ENCODE measurements around the gene GADL1. TPM values are rescaled to one million over a fixed set of nuclear protein-coding genes. Genes with fewer than 3 reads are reported as not detected.

GADL1 gene
- total RNA-seq, 1 donor from 2014 or later: 25.1 TPM

DNA sequence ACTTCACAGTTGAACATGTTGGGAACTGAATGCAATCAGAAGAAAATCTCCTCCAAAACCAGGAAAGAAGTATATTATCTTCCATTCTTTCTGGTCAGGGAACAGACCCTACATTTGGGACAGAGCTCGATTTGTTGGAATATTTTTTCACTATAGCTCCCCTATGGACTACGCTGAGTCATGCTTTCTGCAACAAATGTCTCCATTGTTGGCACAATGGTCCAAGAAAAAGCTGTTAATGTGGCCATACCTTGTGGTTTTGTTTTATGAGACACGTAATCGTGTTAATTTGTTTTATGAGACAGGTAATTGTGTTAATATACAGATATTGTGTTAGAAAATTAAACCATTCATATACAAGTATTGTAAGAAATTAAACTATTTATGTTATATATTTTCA, 186.6 kb downstream of the GADL1 start:
- H3K9ac ChIP-seq (ENCODE audit: low read depth in 1 of 3, low read length in 3 of 3): no peak overlapping the region
- no peak overlapping the region for H3K27ac ChIP-seq (ENCODE audit: low read depth, low read length)
- H3K4me3 ChIP-seq (ENCODE audit: low read length in 3 of 3): no peak overlapping the region
- no peaks in the 10 kb centered on the region for H3K27me3 ChIP-seq (ENCODE audit: control insufficient read depth in 3 of 3, insufficient read depth in 3 of 3, low read length in 3 of 3)
- no peaks in the 10 kb centered on the region for H3K36me3 ChIP-seq (ENCODE audit: control insufficient read depth in 3 of 3, insufficient read depth in 3 of 3, low read length in 3 of 3)
- H3K9me3 ChIP-seq (ENCODE audit: control insufficient read depth in 3 of 3, low read length in 3 of 3): no peaks in the 10 kb centered on the region
- H3K4me1 ChIP-seq (ENCODE audit: control insufficient read depth in 3 of 3, insufficient read depth in 3 of 3, low read length in 3 of 3): peaks cover 0 to 2% (median 0%) of the 10 kb centered on the region in 3 donors

DNA sequence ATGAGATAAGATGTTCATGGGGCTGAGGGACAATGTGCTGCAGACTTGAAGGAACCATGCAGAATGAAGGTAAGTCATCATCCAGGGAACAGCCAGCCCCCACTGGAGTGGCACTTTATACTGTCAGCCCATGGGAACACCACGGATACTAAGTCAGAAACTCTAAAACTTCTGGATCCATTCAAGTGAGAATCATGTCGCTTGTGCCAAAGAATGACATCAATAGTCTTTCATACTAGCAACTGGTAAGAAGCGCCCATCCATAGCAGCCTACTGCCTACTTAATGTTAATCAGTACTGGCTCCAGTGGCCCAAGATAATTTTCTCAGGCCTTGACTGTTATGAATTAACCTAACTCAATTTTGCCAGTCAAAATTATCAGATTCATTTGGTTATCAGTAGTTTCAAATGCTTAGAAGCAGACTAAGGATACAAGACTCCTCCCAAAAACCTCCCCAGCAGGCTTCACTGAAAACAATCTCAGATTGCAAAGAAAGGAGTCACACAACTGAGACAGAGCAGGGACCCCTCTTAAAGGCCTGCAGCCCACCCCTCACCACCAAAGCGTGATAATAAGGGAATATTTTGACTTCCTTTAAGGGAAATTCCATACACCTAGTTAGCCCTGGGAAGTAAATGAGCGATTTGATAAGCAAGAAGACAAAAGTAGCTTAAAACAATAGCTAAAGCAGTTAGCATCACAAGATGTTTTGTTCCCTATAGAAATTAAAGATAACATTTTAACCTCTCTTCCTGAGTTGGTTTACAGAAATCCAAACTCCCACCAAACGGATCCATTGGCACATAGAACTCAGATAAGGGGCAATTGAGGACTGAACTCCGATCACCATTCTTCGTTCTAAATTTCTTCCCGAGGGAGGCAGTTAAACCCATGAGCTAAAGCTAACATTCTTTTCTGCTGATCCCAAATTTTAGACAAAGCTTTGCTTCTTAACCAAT, 189.2 kb downstream of the GADL1 start:
- Histone ChIP-seq H3K4me1 (ENCODE audit: control insufficient read depth in 3 of 3, insufficient read depth in 3 of 3, low read length in 3 of 3) (no peaks in the 10 kb centered on the region), H3K36me3 (ENCODE audit: control insufficient read depth in 3 of 3, insufficient read depth in 3 of 3, low read length in 3 of 3) (no peaks in the 10 kb centered on the region), H3K27ac (ENCODE audit: low read depth, low read length) (no peak overlapping the region), H3K9me3 (ENCODE audit: control insufficient read depth in 3 of 3, low read length in 3 of 3) (no peaks in the 10 kb centered on the region), H3K9ac (ENCODE audit: low read depth in 1 of 3, low read length in 3 of 3) (no peak overlapping the region), H3K27me3 (ENCODE audit: control insufficient read depth in 3 of 3, insufficient read depth in 3 of 3, low read length in 3 of 3) (no peaks in the 10 kb centered on the region), H3K4me3 (ENCODE audit: low read length in 3 of 3) (no peak overlapping the region)

DNA sequence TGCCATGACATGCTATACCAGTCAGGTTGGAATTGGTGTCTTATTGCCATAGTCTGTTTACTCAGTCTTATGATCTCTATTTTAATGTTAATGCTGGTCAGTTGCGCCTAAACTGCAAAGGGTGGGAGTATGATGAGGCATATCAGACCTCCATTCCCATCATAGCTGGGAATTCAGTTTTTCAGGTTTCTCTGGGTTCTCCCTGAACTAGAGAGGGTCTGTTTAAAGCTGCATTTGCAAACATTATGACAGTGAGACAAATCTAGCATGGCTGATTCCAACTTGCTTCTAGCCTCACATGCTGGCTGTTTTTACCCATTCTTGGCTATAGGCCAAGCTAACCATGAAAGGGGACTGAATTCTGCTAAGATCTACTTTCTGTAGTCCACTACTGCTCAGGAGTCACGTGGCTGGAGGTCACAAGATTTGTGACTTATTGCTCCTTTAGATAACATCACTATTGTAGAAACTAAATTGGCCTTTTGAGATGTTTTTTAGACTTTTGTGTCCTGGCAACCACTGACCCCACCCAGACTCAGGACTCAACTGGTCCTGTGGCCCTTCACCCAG, 191.5 kb downstream of the GADL1 start:
- no peak overlapping the region for H3K9ac ChIP-seq (ENCODE audit: low read depth in 1 of 3, low read length in 3 of 3)
- no peaks in the 10 kb centered on the region for H3K27me3 ChIP-seq (ENCODE audit: control insufficient read depth in 3 of 3, insufficient read depth in 3 of 3, low read length in 3 of 3)
- H3K27ac ChIP-seq (ENCODE audit: low read depth, low read length): no peak overlapping the region
- H3K9me3 ChIP-seq (ENCODE audit: control insufficient read depth in 3 of 3, low read length in 3 of 3): no peaks in the 10 kb centered on the region
- no peak overlapping the region for H3K4me3 ChIP-seq (ENCODE audit: low read length in 3 of 3)
- no peaks in the 10 kb centered on the region for H3K4me1 ChIP-seq (ENCODE audit: control insufficient read depth in 3 of 3, insufficient read depth in 3 of 3, low read length in 3 of 3)
- peaks cover 0 to 5% (median 0%) of the 10 kb centered on the region in 3 donors for H3K36me3 ChIP-seq (ENCODE audit: control insufficient read depth in 3 of 3, insufficient read depth in 3 of 3, low read length in 3 of 3)

DNA sequence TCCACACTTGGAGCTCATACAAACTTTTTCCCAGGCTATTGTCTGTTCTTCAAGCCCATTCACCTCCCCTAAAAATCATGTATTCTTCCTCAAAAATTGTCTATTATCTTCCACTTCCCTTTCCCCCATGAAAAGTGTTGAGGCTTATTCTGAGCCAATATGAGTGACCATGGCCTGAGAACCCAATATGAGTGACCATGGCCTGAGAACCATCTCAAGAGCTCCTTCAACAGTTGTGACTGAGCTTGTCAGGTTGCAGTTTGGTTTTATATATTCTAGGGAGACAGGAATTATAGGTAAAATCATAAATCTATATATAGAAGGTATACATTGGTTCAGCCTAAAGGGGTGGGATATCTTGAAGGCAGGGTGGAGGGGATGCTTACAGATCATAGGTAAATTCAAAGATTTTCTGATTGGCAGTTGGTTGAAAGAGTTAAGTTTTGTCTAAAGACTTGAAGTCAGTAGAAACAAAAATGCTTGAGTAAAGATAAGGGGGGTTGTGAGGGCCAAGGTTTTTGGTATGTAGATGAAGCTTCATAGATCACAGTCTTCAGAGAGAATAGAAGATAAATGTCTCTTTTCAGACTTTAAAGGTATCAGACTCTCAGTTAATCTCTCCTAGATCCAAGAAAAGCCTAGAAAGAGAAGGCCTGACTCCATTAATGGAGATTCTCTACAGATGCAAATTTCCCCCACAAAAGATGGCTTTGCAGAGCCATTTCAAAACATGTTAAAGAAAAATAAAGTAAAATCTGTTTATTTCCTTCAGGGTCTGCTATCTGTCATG, 192.2 kb downstream of the GADL1 start:
- peaks cover 0 to 5% (median 0%) of the 10 kb centered on the region in 3 donors for H3K36me3 ChIP-seq (ENCODE audit: control insufficient read depth in 3 of 3, insufficient read depth in 3 of 3, low read length in 3 of 3)
- H3K9ac ChIP-seq (ENCODE audit: low read depth in 1 of 3, low read length in 3 of 3): no peak overlapping the region
- H3K27ac ChIP-seq (ENCODE audit: low read depth, low read length): no peak overlapping the region
- H3K4me3 ChIP-seq (ENCODE audit: low read length in 3 of 3): no peak overlapping the region
- peaks cover 0 to 6% (median 4%) of the 10 kb centered on the region in 3 donors for H3K4me1 ChIP-seq (ENCODE audit: control insufficient read depth in 3 of 3, insufficient read depth in 3 of 3, low read length in 3 of 3)
- no peaks in the 10 kb centered on the region for H3K27me3 ChIP-seq (ENCODE audit: control insufficient read depth in 3 of 3, insufficient read depth in 3 of 3, low read length in 3 of 3)
- H3K9me3 ChIP-seq (ENCODE audit: control insufficient read depth in 3 of 3, low read length in 3 of 3): no peaks in the 10 kb centered on the region

DNA sequence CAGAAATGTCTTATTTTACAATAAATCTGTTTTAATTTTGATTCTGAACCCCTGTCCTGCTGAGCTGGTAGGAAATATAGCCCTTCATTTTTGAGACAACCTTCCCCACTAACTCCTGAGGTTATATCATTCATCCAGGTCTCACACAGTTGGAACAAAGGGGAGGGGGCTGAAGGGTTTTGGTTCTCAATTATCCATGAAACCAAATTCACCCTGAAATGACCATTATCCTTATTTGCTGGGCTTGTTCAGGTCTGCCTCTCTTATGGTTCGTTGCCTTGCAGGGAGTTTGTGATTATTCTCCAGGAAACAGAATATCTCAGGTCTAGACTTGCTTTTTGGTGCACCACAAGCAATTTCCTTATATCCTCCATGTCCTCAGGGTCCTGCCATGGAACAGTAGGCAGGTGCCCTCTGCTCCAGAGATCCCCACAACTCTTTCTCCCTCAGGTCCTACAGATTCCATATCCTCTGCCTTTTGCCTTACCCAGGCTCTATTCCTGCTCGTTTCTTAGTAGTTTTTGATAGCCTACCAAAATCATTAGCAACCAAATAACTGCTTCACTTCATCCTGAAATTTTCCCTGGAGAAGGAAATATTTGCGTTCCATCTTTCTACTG, 193.6 kb downstream of the GADL1 start:
- H3K9me3 ChIP-seq (ENCODE audit: control insufficient read depth in 3 of 3, low read length in 3 of 3): no peaks in the 10 kb centered on the region
- no peak overlapping the region for H3K9ac ChIP-seq (ENCODE audit: low read depth in 1 of 3, low read length in 3 of 3)
- peaks cover 10 to 20% (median 17%) of the 10 kb centered on the region in 3 donors for H3K4me1 ChIP-seq (ENCODE audit: control insufficient read depth in 3 of 3, insufficient read depth in 3 of 3, low read length in 3 of 3)
- H3K27ac ChIP-seq (ENCODE audit: low read depth, low read length): no peak overlapping the region
- H3K36me3 ChIP-seq (ENCODE audit: control insufficient read depth in 3 of 3, insufficient read depth in 3 of 3, low read length in 3 of 3): peaks cover 0 to 5% (median 0%) of the 10 kb centered on the region in 3 donors
- H3K4me3 ChIP-seq (ENCODE audit: low read length in 3 of 3): no peak overlapping the region
- H3K27me3 ChIP-seq (ENCODE audit: control insufficient read depth in 3 of 3, insufficient read depth in 3 of 3, low read length in 3 of 3): no peaks in the 10 kb centered on the region

DNA sequence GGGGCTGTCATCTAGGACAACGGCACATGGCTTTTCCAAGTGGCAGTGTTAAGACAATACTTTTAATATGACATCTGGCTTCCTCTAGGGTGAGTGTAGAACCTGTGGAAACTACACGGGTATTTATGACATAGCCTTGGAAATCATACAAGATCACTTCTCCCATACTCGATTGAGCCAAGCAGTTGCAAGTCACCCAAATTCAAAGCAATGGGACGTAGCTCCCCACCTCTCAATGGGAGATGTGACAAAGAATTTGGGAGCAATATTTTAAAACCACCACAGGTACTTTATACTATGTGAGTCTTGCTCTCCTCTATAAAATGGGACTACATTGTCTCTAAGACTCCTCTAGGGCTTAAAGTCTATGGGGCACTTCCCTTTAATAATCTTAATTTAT, 194.5 kb downstream of the GADL1 start:
- H3K36me3 ChIP-seq (ENCODE audit: control insufficient read depth in 3 of 3, insufficient read depth in 3 of 3, low read length in 3 of 3): peaks cover 0 to 6% (median 0%) of the 10 kb centered on the region in 3 donors
- no peak overlapping the region for H3K4me3 ChIP-seq (ENCODE audit: low read length in 3 of 3)
- H3K9ac ChIP-seq (ENCODE audit: low read depth in 1 of 3, low read length in 3 of 3): no peak overlapping the region
- H3K4me1 ChIP-seq (ENCODE audit: control insufficient read depth in 3 of 3, insufficient read depth in 3 of 3, low read length in 3 of 3): peaks cover 19 to 25% (median 22%) of the 10 kb centered on the region in 3 donors
- no peak overlapping the region for H3K27ac ChIP-seq (ENCODE audit: low read depth, low read length)
- no peaks in the 10 kb centered on the region for H3K27me3 ChIP-seq (ENCODE audit: control insufficient read depth in 3 of 3, insufficient read depth in 3 of 3, low read length in 3 of 3)
- H3K9me3 ChIP-seq (ENCODE audit: control insufficient read depth in 3 of 3, low read length in 3 of 3): no peaks in the 10 kb centered on the region

DNA sequence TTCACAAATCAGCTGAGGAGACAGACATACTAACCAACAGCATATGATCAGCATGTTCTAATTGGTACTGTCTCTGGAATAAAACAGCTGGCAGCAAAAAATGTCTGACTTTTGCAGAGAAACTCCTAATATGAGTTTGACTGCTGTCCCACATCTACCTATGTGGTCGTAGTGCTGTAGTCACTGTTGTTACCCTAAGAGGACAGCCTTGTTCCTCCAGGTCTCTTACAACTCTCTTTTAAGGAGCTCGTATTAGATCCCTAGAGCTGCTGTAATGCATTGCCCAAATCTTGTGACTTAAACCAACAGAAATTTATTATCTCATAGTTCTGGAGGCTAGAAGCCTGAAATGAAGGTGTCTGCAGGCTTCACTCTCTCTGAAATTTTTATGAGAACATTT, 195.9 kb downstream of the GADL1 start:
- H3K4me1 ChIP-seq (ENCODE audit: control insufficient read depth in 3 of 3, insufficient read depth in 3 of 3, low read length in 3 of 3): peaks cover 29 to 38% (median 32%) of the 10 kb centered on the region in 3 donors
- no peak overlapping the region for H3K9ac ChIP-seq (ENCODE audit: low read depth in 1 of 3, low read length in 3 of 3)
- no peaks in the 10 kb centered on the region for H3K9me3 ChIP-seq (ENCODE audit: control insufficient read depth in 3 of 3, low read length in 3 of 3)
- peaks cover 0 to 6% (median 3%) of the 10 kb centered on the region in 3 donors for H3K36me3 ChIP-seq (ENCODE audit: control insufficient read depth in 3 of 3, insufficient read depth in 3 of 3, low read length in 3 of 3)
- H3K27ac ChIP-seq (ENCODE audit: low read depth, low read length): no peak overlapping the region
- no peaks in the 10 kb centered on the region for H3K27me3 ChIP-seq (ENCODE audit: control insufficient read depth in 3 of 3, insufficient read depth in 3 of 3, low read length in 3 of 3)
- H3K4me3 ChIP-seq (ENCODE audit: low read length in 3 of 3): no peak overlapping the region

DNA sequence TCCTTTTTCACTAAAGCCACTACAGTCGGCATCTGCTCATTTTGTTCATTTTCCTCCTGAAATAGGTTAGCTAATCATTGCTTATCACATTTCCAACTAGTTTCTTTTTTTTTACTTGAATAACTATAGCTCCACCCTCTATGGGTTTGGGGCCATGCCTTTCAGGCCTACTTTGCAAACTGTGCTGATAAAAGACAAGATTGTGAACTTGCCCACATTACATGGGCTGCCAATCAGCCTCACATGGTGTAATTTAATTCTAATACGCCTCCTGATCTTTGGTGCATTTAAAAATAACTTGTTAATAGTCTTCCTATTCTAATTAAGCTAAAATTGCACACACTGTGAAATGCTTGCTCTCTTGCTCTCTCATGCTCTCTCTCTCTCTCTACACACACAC, 197.6 kb downstream of the GADL1 start:
- peaks cover 3 to 14% (median 3%) of the 10 kb centered on the region in 3 donors for H3K36me3 ChIP-seq (ENCODE audit: control insufficient read depth in 3 of 3, insufficient read depth in 3 of 3, low read length in 3 of 3)
- H3K9me3 ChIP-seq (ENCODE audit: control insufficient read depth in 3 of 3, low read length in 3 of 3): no peaks in the 10 kb centered on the region
- peak overlapping the region in 1 of 3 donors; percentile 26 for H3K9ac ChIP-seq (ENCODE audit: low read depth in 1 of 3, low read length in 3 of 3)
- H3K27me3 ChIP-seq (ENCODE audit: control insufficient read depth in 3 of 3, insufficient read depth in 3 of 3, low read length in 3 of 3): no peaks in the 10 kb centered on the region
- peaks cover 29 to 41% (median 32%) of the 10 kb centered on the region in 3 donors for H3K4me1 ChIP-seq (ENCODE audit: control insufficient read depth in 3 of 3, insufficient read depth in 3 of 3, low read length in 3 of 3)
- H3K4me3 ChIP-seq (ENCODE audit: low read length in 3 of 3): no peak overlapping the region
- peak overlapping the region; percentile 57 for H3K27ac ChIP-seq (ENCODE audit: low read depth, low read length)

DNA sequence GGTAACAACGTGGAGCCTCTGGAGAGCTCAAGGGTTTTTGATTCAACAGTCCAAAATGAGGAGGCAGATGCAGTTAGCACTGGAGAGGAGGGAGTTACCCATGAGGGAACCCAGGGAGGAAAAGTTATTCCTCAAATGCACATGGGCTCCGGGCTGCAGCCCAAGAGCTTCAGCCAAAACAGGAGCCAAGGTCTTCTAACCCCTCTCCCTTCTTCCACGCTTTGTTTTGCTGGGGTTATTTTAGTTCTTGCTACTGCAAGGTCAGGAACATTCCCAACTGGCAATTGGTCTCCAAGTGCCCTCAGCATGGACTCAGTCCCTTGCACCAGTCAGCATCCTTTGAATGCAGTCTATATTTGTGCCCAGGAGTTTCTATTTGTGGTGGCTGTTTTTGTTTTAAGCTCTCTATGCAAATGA, 198.1 kb downstream of the GADL1 start:
- Histone ChIP-seq H3K4me1 (ENCODE audit: control insufficient read depth in 3 of 3, insufficient read depth in 3 of 3, low read length in 3 of 3) (peaks cover 31 to 42% (median 34%) of the 10 kb centered on the region in 3 donors), H3K27me3 (ENCODE audit: control insufficient read depth in 3 of 3, insufficient read depth in 3 of 3, low read length in 3 of 3) (no peaks in the 10 kb centered on the region), H3K4me3 (ENCODE audit: low read length in 3 of 3) (no peak overlapping the region), H3K9me3 (ENCODE audit: control insufficient read depth in 3 of 3, low read length in 3 of 3) (no peaks in the 10 kb centered on the region), H3K9ac (ENCODE audit: low read depth in 1 of 3, low read length in 3 of 3) (peak overlapping the region in 1 of 3 donors; percentile 37), H3K27ac (ENCODE audit: low read depth, low read length) (peak overlapping the region; percentile 57), H3K36me3 (ENCODE audit: control insufficient read depth in 3 of 3, insufficient read depth in 3 of 3, low read length in 3 of 3) (peaks cover 5 to 18% (median 6%) of the 10 kb centered on the region in 3 donors)
